Ishikawa (cell line): ENCODE data around the gene KCTD16.

Source experiments
- CEBPB ChIP-seq: IDR thresholded peaks from 2 replicates; pipeline ENCODE4 v1.6.1; 2012
- CREB1 ChIP-seq: IDR thresholded peaks from 2 replicates; pipeline ENCODE4 v1.6.1; 2012; ENCODE audit warnings: low read depth
- EGR1 ChIP-seq: IDR thresholded peaks from 2 replicates; pipeline ENCODE4 v1.6.1; 2012
- EP300 ChIP-seq: IDR thresholded peaks from 2 replicates; pipeline ENCODE4 v1.6.1; 2012; ENCODE audit warnings: borderline replicate concordance
- FOXM1 ChIP-seq: IDR thresholded peaks from 2 replicates; pipeline ENCODE4 v1.6.1; 2012; ENCODE audit warnings: low read depth, borderline replicate concordance
- MAX ChIP-seq: IDR thresholded peaks from 2 replicates; pipeline ENCODE4 v1.6.1; 2012
- NFIC ChIP-seq: IDR thresholded peaks from 2 replicates; pipeline ENCODE4 v1.6.1; 2012
- RAD21 ChIP-seq: IDR thresholded peaks from 2 replicates; pipeline ENCODE4 v1.6.1; 2012; ENCODE audit warnings: low read depth
- REST ChIP-seq: IDR thresholded peaks from 2 replicates; pipeline ENCODE4 v1.6.1; 2012; ENCODE audit warnings: low read depth, mild to moderate bottlenecking
- TAF1 ChIP-seq: IDR thresholded peaks from 2 replicates; pipeline ENCODE4 v1.6.1; 2012; ENCODE audit warnings: low read depth, mild to moderate bottlenecking
- TCF12 ChIP-seq: IDR thresholded peaks from 2 replicates; pipeline ENCODE4 v1.6.1; 2012; ENCODE audit warnings: low read depth
- TEAD4 ChIP-seq: IDR thresholded peaks from 2 replicates; pipeline ENCODE4 v1.6.1; 2012
- USF1 ChIP-seq: IDR thresholded peaks from 2 replicates; pipeline ENCODE4 v1.6.1; 2012
- YY1 ChIP-seq: IDR thresholded peaks from 2 replicates; pipeline ENCODE4 v1.6.1; 2012; ENCODE audit warnings: low read depth
- ZBTB7A ChIP-seq: IDR thresholded peaks from 2 replicates; pipeline ENCODE4 v1.6.1; 2012; ENCODE audit warnings: low read depth

Gene KCTD16

GRCh38 chr5:144248015-144248414 is 77.3 kb downstream of the KCTD16 start:
- no peak for TF ChIP-seq TEAD4
- no peak for TF ChIP-seq USF1
- no peak for TF ChIP-seq NFIC
- TF ChIP-seq TAF1, result no peak
- TF ChIP-seq EGR1, result no peak
- no peak for TF ChIP-seq CREB1
- no peak for TF ChIP-seq REST
- TF ChIP-seq FOXM1, result no peak
- TF ChIP-seq TCF12, result no peak
- no peak for TF ChIP-seq CEBPB
- TF ChIP-seq EP300, result no peak
- TF ChIP-seq MAX, result no peak
- TF ChIP-seq YY1, result no peak
- no peak for TF ChIP-seq ZBTB7A

- TF ChIP-seq MAX (no peak), NFIC (no peak), EP300 (no peak), TAF1 (no peak)
Measured at GRCh38 chr5:144249755-144250464, 79.2 kb downstream of the KCTD16 start.

GRCh38 chr5:144254552-144254951 is 83.9 kb downstream of the KCTD16 start:
- TF ChIP-seq ZBTB7A, result no peak

GRCh38 chr5:144260121-144260520 is 89.4 kb downstream of the KCTD16 start:
- TF ChIP-seq TCF12, result no peak
- no peak for TF ChIP-seq FOXM1
- TF ChIP-seq MAX, result no peak
- TF ChIP-seq REST, result no peak
- TF ChIP-seq ZBTB7A, result no peak
- no peak for TF ChIP-seq EP300
- TF ChIP-seq EGR1, result no peak
- no peak for TF ChIP-seq NFIC
- no peak for TF ChIP-seq CREB1
- TF ChIP-seq USF1, result no peak
- no peak for TF ChIP-seq TAF1
- TF ChIP-seq RAD21, result no peak

- TF ChIP-seq CEBPB (no peak), FOXM1 (no peak), TCF12 (no peak), EP300 (no peak), EGR1 (no peak), NFIC (no peak), TEAD4 (no peak), RAD21 (no peak), REST (no peak), YY1 (no peak)
Measured at GRCh38 chr5:144265643-144266247, 95.1 kb downstream of the KCTD16 start.
